DOHH2 (cell line): Measurements from ENCODE around the gene LRRC7.

Experiments
- H3F3A ChIP-seq: fragments of 200-600 bp; sonication (generic), shearing (Covaris generic); 2 replicates; pipeline ENCODE4 v1.6.0; 2016; ENCODE audit warnings: antibody characterized with exemption, mild to moderate bottlenecking; ENCODE audit not compliant: control insufficient read depth, insufficient read depth
- H3K27ac ChIP-seq: fragments of 200-600 bp; sonication (generic); 2 replicates; pipeline ENCODE4 v1.5.1; 2014; ENCODE audit warnings: low read depth, mild to moderate bottlenecking, low read length, moderate library complexity
- H3K27me3 ChIP-seq: fragments of 200-600 bp; sonication (generic); 2 replicates; pipeline ENCODE4 v1.6.1; 2014; ENCODE audit warnings: mild to moderate bottlenecking, low read length, mixed read lengths; ENCODE audit not compliant: control insufficient read depth
- H3K36me3 ChIP-seq: fragments of 200-600 bp; sonication (generic); 2 replicates; pipeline ENCODE4 v1.6.1; 2014; ENCODE audit warnings: mild to moderate bottlenecking, low read length, moderate library complexity, mixed read lengths; ENCODE audit not compliant: control insufficient read depth
- H3K4me1 ChIP-seq: fragments of 200-600 bp; sonication (generic); 2 replicates; pipeline ENCODE4 v1.6.1; 2014; ENCODE audit warnings: mild to moderate bottlenecking, low read length, mixed read lengths; ENCODE audit not compliant: control insufficient read depth
- H3K4me2 ChIP-seq: fragments of 200-600 bp; sonication (generic); 2 replicates; pipeline ENCODE4 v1.6.0; 2014; ENCODE audit warnings: mild to moderate bottlenecking, low read length, moderate library complexity
- H3K4me3 ChIP-seq: fragments of 200-600 bp; sonication (generic); 2 replicates; pipeline ENCODE4 v1.5.1; 2014; ENCODE audit warnings: mild to moderate bottlenecking, low read length, mixed read lengths
- H3K79me2 ChIP-seq: fragments of 200-600 bp; sonication (generic); 2 replicates; pipeline ENCODE4 v1.6.1; 2014; ENCODE audit warnings: mild to moderate bottlenecking, low read length, mixed read lengths; ENCODE audit not compliant: control insufficient read depth
- H3K9me2 ChIP-seq: fragments of 200-600 bp; sonication (generic); replicated peaks from 2 replicates; pipeline ENCODE4 v1.6.1; 2014; ENCODE audit warnings: mild to moderate bottlenecking, low read length, mixed read lengths; ENCODE audit not compliant: control insufficient read depth
- H3K9me3 ChIP-seq: fragments of 200-600 bp; sonication (generic); 2 replicates; pipeline ENCODE4 v1.6.1; 2014; ENCODE audit warnings: antibody characterized with exemption, low read length, mixed read lengths; ENCODE audit not compliant: control insufficient read depth, insufficient read depth
- H4K20me1 ChIP-seq: fragments of 200-600 bp; sonication (generic); 2 replicates; pipeline ENCODE4 v1.6.0; 2014; ENCODE audit warnings: low read depth, mild to moderate bottlenecking, antibody characterized with exemption, low read length, moderate library complexity; ENCODE audit not compliant: control insufficient read depth, insufficient read depth
- EZH2phosphoT487 ChIP-seq: fragments of 200-600 bp; sonication (generic); IDR thresholded peaks from 2 replicates; pipeline ENCODE4 v1.6.1; 2017; ENCODE audit warnings: borderline replicate concordance, mild to moderate bottlenecking, antibody characterized with exemption, low read length, moderate library complexity, mixed read lengths
- TF ChIP-seq, protein P1 (sequence below): fragments of 200-600 bp; sonication (generic); IDR thresholded peaks from one replicate; pipeline ENCODE4 v1.5.1; 2014; ENCODE audit warnings: antibody characterized with exemption, mild to moderate bottlenecking, low read depth, low read length; ENCODE audit not compliant: poor library complexity, severe bottlenecking

LRRC7 gene

DNA sequence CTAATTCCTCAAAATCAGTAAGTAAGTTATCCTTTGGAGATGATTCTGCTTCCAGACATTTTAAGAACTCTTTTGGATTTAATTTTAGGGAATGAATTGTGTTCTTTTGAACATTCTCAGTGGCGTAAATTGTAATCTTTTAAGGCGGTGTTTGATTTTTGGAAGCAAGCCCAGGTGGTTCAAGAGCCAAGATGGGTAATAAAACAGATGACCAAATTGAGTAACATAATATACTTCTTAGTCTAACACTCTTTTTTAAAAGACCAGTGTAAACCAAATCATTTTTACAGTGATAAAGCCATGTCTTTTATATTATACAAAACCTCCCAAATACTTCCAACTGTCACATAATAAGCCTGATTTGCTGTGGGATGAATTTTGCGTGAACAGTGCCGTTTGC, 503.9 kb downstream of the LRRC7 start:
- Histone ChIP-seq H3K4me2 (no peak overlapping the region), H3K27me3 (no peaks in the 10 kb centered on the region), H4K20me1 (no peaks in the 10 kb centered on the region), H3K36me3 (no peaks in the 10 kb centered on the region), H3K4me1 (no peaks in the 10 kb centered on the region), H3K9me3 (no peaks in the 10 kb centered on the region), H3F3A (no peaks in the 10 kb centered on the region), H3K9me2 (no peaks in the 10 kb centered on the region), H3K27ac (no peak overlapping the region), H3K4me3 (no peak overlapping the region), H3K79me2 (no peaks in the 10 kb centered on the region)
- no peak for TF ChIP-seq EZH2phosphoT487
- TF ChIP-seq, protein P1, sequence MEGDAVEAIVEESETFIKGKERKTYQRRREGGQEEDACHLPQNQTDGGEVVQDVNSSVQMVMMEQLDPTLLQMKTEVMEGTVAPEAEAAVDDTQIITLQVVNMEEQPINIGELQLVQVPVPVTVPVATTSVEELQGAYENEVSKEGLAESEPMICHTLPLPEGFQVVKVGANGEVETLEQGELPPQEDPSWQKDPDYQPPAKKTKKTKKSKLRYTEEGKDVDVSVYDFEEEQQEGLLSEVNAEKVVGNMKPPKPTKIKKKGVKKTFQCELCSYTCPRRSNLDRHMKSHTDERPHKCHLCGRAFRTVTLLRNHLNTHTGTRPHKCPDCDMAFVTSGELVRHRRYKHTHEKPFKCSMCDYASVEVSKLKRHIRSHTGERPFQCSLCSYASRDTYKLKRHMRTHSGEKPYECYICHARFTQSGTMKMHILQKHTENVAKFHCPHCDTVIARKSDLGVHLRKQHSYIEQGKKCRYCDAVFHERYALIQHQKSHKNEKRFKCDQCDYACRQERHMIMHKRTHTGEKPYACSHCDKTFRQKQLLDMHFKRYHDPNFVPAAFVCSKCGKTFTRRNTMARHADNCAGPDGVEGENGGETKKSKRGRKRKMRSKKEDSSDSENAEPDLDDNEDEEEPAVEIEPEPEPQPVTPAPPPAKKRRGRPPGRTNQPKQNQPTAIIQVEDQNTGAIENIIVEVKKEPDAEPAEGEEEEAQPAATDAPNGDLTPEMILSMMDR: no peak

DNA sequence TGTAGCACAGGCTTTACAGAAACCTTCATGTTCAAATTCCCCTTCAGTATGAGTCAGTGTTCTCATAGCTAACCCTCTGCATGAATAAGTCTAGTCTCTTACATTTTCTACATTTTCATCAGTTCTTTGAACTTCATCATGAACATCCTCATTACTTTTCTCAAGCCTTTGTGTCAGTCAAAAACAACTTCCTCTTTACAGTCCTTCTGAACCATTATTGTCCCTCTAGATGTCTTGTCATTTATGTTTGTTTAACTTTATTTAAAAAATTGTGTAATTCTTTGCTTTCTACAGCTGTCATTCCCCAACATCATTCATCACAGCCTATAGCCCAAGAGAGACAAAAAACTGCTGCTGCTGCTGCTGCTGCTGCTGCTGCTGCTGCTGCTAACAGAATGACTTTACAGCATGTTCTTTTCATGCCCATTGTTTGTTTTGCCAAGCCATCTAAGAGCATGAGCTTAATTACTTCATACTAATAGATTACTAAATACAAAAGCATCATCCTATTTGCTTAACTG, 504.6 kb downstream of the LRRC7 start:
- Histone ChIP-seq H3K4me2 (no peak overlapping the region), H3K36me3 (no peaks in the 10 kb centered on the region), H3F3A (no peaks in the 10 kb centered on the region), H3K27me3 (no peaks in the 10 kb centered on the region), H3K9me3 (no peaks in the 10 kb centered on the region), H3K79me2 (no peaks in the 10 kb centered on the region), H3K27ac (no peak overlapping the region), H3K4me1 (no peaks in the 10 kb centered on the region), H3K9me2 (no peaks in the 10 kb centered on the region), H4K20me1 (no peaks in the 10 kb centered on the region), H3K4me3 (no peak overlapping the region)
- TF ChIP-seq, protein P1: no peak
- no peak for TF ChIP-seq EZH2phosphoT487

DNA sequence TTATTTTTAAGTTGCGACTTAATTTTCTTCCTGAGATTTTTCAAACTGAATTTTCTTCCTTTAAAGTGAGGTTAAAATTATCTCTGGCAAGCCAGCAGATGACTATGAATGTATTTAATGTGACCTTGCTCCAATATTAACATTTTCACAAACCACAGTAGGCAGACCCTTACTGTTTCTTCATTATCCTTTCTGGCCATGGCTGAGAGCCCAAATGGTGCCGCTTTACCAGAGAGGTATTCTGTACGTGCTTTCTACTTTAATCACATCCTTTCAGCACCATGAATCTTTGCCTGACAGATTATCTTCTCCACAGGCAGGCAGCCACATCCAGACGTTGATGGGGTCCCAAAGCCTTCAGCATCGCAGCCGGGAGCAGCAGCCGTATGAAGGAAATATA, 508.0 kb downstream of the LRRC7 start:
- Histone ChIP-seq H3K36me3 (no peaks in the 10 kb centered on the region), H4K20me1 (no peaks in the 10 kb centered on the region), H3K4me1 (no peaks in the 10 kb centered on the region), H3K4me2 (no peak overlapping the region), H3F3A (no peaks in the 10 kb centered on the region), H3K4me3 (no peak overlapping the region), H3K79me2 (no peaks in the 10 kb centered on the region), H3K9me2 (no peaks in the 10 kb centered on the region), H3K27ac (no peak overlapping the region), H3K9me3 (no peaks in the 10 kb centered on the region), H3K27me3 (no peaks in the 10 kb centered on the region; the same call in 1 of the 2 replicates)
- no peak for TF ChIP-seq EZH2phosphoT487

DNA sequence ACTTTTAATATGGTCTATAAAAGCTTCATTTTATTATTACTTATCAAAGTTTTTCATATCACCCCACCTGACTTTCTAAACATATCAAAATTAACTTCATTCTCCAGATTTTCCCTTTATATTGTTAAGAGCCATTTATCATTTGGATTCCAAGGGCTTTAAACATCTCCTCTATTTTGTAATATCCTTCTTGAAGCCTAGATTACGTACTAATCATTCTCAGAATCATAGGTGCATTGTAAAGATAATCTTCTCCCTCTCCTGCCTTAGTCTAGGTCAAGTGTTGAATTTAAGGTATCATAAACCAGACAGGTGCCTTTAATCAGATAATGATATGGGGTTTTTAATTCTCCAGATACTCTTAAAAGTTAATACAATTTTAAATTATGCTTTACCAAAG, 509.3 kb downstream of the LRRC7 start:
- no peak for TF ChIP-seq EZH2phosphoT487
- TF ChIP-seq, protein P1: no peak
- H3K9me2 ChIP-seq: no peaks in the 10 kb centered on the region
- no peak overlapping the region for H3K4me3 ChIP-seq
- H3K27ac ChIP-seq: no peak overlapping the region
- no peaks in the 10 kb centered on the region for H3K36me3 ChIP-seq
- H3K4me1 ChIP-seq: no peaks in the 10 kb centered on the region
- no peaks in the 10 kb centered on the region for H3K79me2 ChIP-seq
- H3F3A ChIP-seq: no peaks in the 10 kb centered on the region
- H3K4me2 ChIP-seq: no peak overlapping the region
- no peaks in the 10 kb centered on the region; the same call in 1 of the 2 replicates for H3K27me3 ChIP-seq
- no peaks in the 10 kb centered on the region for H4K20me1 ChIP-seq
- no peaks in the 10 kb centered on the region for H3K9me3 ChIP-seq
